Measurements from ENCODE around the gene PPP1R14C. TPM values are rescaled to one million over a fixed set of nuclear protein-coding genes. Genes with fewer than 3 reads are reported as not detected.

Gene PPP1R14C
- total and polyA plus RNA-seq, 2 of the 13 experiments (the other 11 are each of a cell fraction or from before 2014, with no cell fraction given) = not detected

GRCh38 chr6:150286912-150287311 lies 144.1 kb downstream of the PPP1R14C start (continued):
- TF ChIP-seq YY1 (IDR thresholded peaks at IDR 0.05; ENCODE audit: insufficient read depth, insufficient replicate concordance, low read depth, low read length) (no peak), MTERF4 (CRISPR knock-in tag; IDR thresholded peaks at IDR 0.05) (no peak), MAX (IDR thresholded peaks at IDR 0.05) (no peak), TAF1 (CRISPR knock-in tag; IDR thresholded peaks at IDR 0.05) (no peak), FIP1L1 (IDR thresholded peaks at IDR 0.05; ENCODE audit: borderline replicate concordance, insufficient read depth, low read depth, low read length) (no peak), ETV6 (CRISPR knock-in tag; conservative IDR thresholded peaks at IDR 0.05) (no peak), RNF2 (conservative IDR thresholded peaks at IDR 0.05; ENCODE audit: low read depth) (no peak)

GRCh38 chr6:150288456-150288855 lies 145.6 kb downstream of the PPP1R14C start:
- ChIA-PET POLR2A (interaction anchor here (0.7 kb wide), 1 partner anchor 204 kb away, joined by 3 read pairs; no protein-coding TSS in a partner anchor), CTCF (ENCODE audit: low intra/inter-chr PET ratio, low total read pairs) (no interaction called here)
- H2AFZ ChIP-seq (ENCODE audit: low read length) = no peak overlapping the region
- no peak for DNase-seq (ENCODE audit: low spot score)
- H4K20me1 ChIP-seq (ENCODE audit: insufficient read depth, low read length) = no peaks in the 10 kb centered on the region
- H3K27ac ChIP-seq (ENCODE audit: extremely low read length, insufficient read depth, low read length) = no peak overlapping the region
- in situ Hi-C loops (cut with HindIII; ENCODE audit: extremely low pct_ligation_motif_present, low pct_unique_long_range_greater_than_20kb) = no loop called here
- no peak overlapping the region for H3K9ac ChIP-seq (ENCODE audit: insufficient read depth, low read depth, low read length)
- no peak for ATAC-seq
- WGBS (ENCODE audit: low lambda C conversion rate) = 7% methylated on average over 4 of the region's 4 CpGs
- H3K4me3 ChIP-seq (replicated peaks in 1 of 3; ENCODE audit: insufficient read depth in 1 of 3, low read depth in 2 of 3, low read length in 3 of 3) = no peak overlapping the region
- H3K36me3 ChIP-seq (replicated peaks in 1 of 2; ENCODE audit: control insufficient read depth in 1 of 2, insufficient read depth in 2 of 2, low read length in 2 of 2) = no peaks in the 10 kb centered on the region
- H3K4me2 ChIP-seq (ENCODE audit: low read depth, low read length) = no peak overlapping the region
- no peak for FAIRE-seq
- no peaks in the 10 kb centered on the region for H3K79me2 ChIP-seq (ENCODE audit: insufficient read depth, low read length)
- H3K4me1 ChIP-seq (ENCODE audit: insufficient read depth, low read length) = no peaks in the 10 kb centered on the region
- H3K27me3 ChIP-seq (ENCODE audit: control insufficient read depth in 1 of 2, insufficient read depth in 2 of 2, low read length in 2 of 2) = peaks cover 0 to 17% of the 10 kb centered on the region in 2 experiments; a peak in 1 of 5 replicates
- no TSS peak for BruUV-seq (replicated peaks)
- H3K9me3 ChIP-seq (ENCODE audit: low read length) = peaks cover 5% of the 10 kb centered on the region; the same call in 1 of the 2 replicates
- intact Hi-C loops (cut with micrococcal nuclease; ENCODE audit: unreplicated experiment) = no loop called here
- TF ChIP-seq FOXA3 (CRISPR knock-in tag; IDR thresholded peaks at IDR 0.05) (no peak), ZNF749 (CRISPR knock-in tag; IDR thresholded peaks at IDR 0.05; ENCODE audit: borderline replicate concordance) (no peak), ZNF121 (CRISPR knock-in tag; IDR thresholded peaks at IDR 0.05) (no peak), TEAD2 (CRISPR knock-in tag; IDR thresholded peaks at IDR 0.05) (no peak), HNRNPL (IDR thresholded peaks at IDR 0.05; ENCODE audit: low read depth, low read length) (no peak), PLSCR1 (CRISPR knock-in tag; IDR thresholded peaks at IDR 0.05; ENCODE audit: borderline replicate concordance) (no peak), ZNF556 (CRISPR knock-in tag; IDR thresholded peaks at IDR 0.05; ENCODE audit: borderline replicate concordance) (no peak), SMARCE1 (IDR thresholded peaks at IDR 0.05; ENCODE audit: borderline replicate concordance) (no peak), SMC3 (IDR thresholded peaks at IDR 0.05; ENCODE audit: low read length) (no peak), MLXIP (CRISPR knock-in tag; IDR thresholded peaks at IDR 0.05; ENCODE audit: borderline replicate concordance) (no peak), KLF16 (CRISPR knock-in tag; IDR thresholded peaks at IDR 0.05) (no peak), ZNF432 (CRISPR knock-in tag; IDR thresholded peaks at IDR 0.05; ENCODE audit: borderline replicate concordance) (no peak), ZNF616 (CRISPR knock-in tag; IDR thresholded peaks at IDR 0.05; ENCODE audit: low read depth) (no peak), DPF2 (CRISPR knock-in tag; IDR thresholded peaks at IDR 0.05; ENCODE audit: borderline replicate concordance, low read depth) (no peak)

Data from HepG2 (cell line).